Liver (tissue), 9 donors: ENCODE measurements around the gene SDR9C7. TPM values are rescaled to one million over a fixed set of nuclear protein-coding genes. Genes with fewer than 3 reads are reported as not detected.
A peak's percentile ranks its signal among the peaks of the same experiment; 100 is the strongest.

Experiments used
- DNase-seq: peaks from one replicate; pipeline ENCODE4 v3.0.0-alpha.2; 2017; ENCODE audit warnings: low spot score
- H3K27ac ChIP-seq, 2 donors: one replicate each; pipeline ENCODE4 v1.7.0; 2013; ENCODE audit warnings: inconsistent platforms in 2 of 2, low read length in 2 of 2, control low read depth in 1 of 2, low read depth in 1 of 2, mild to moderate bottlenecking in 1 of 2
- H3K27me3 ChIP-seq, 4 donors: one replicate each; pipeline versions ENCODE4 v1.6.1 to v1.7.0; 2013; ENCODE audit warnings: low read length in 3 of 4, inconsistent platforms in 1 of 4, mild to moderate bottlenecking in 1 of 4, moderate library complexity in 1 of 4; ENCODE audit not compliant: control insufficient read depth in 4 of 4, insufficient read depth in 4 of 4
- H3K36me3 ChIP-seq, 4 donors: one replicate each; pipeline versions ENCODE4 v1.6.1 to v1.7.0; 2013; ENCODE audit warnings: low read length in 3 of 4, mild to moderate bottlenecking in 3 of 4, low read depth in 1 of 4, moderate library complexity in 1 of 4; ENCODE audit not compliant: control insufficient read depth in 4 of 4, insufficient read depth in 3 of 4
- H3K4me1 ChIP-seq, 4 donors: one replicate each; pipeline versions ENCODE4 v1.6.1 to v1.7.0; 2013; ENCODE audit warnings: low read length in 3 of 4, mild to moderate bottlenecking in 3 of 4, moderate library complexity in 1 of 4; ENCODE audit not compliant: control insufficient read depth in 4 of 4, insufficient read depth in 4 of 4
- H3K4me3 ChIP-seq, 3 donors: one replicate each; pipeline versions ENCODE4 v1.6.1 to v1.7.0; 2013; ENCODE audit warnings: low read length in 3 of 3, control low read depth in 1 of 3, low read depth in 1 of 3, mild to moderate bottlenecking in 1 of 3
- H3K9ac ChIP-seq, 2 donors: one replicate each; pipeline ENCODE4 v1.7.0; 2013; ENCODE audit warnings: low read length in 2 of 2, mild to moderate bottlenecking in 2 of 2, moderate library complexity in 2 of 2, control low read depth in 1 of 2, low read depth in 1 of 2
- H3K9me3 ChIP-seq, 4 donors: one replicate each; pipeline versions ENCODE4 v1.6.1 to v1.7.0; 2013; ENCODE audit warnings: low read length in 3 of 4; ENCODE audit not compliant: control insufficient read depth in 4 of 4
- CTCF ChIP-seq: fragments of 150-350 bp; IDR thresholded peaks from 2 replicates; pipeline ENCODE4 v1.5.1; 2017; ENCODE audit warnings: improper control_type of control experiment, low read depth, low read length; ENCODE audit not compliant: missing input control
- EGR1 ChIP-seq, 2 donors: IDR thresholded peaks; 2 replicates each; pipeline ENCODE4 v1.6.1; 2016 to 2018; ENCODE audit warnings: antibody characterized with exemption in 2 of 2, low read depth in 2 of 2
- FOXA1 ChIP-seq: IDR thresholded peaks from 2 replicates; pipeline ENCODE4 v1.6.1; 2016; ENCODE audit warnings: antibody characterized with exemption
- FOXA2 ChIP-seq: IDR thresholded peaks from 2 replicates; pipeline ENCODE4 v1.6.1; 2016; ENCODE audit warnings: antibody characterized with exemption
- GABPA ChIP-seq, 2 donors: IDR thresholded peaks in 1 of 2; conservative IDR thresholded peaks in 1 of 2; 2 replicates each; pipeline ENCODE4 v1.6.1; 2016; ENCODE audit warnings: antibody characterized with exemption in 2 of 2, mild to moderate bottlenecking in 1 of 2, moderate library complexity in 1 of 2
- HNF4A ChIP-seq, 2 donors: conservative IDR thresholded peaks; 2 replicates each; pipeline ENCODE4 v1.6.1; 2016; ENCODE audit warnings: antibody characterized with exemption in 2 of 2, mild to moderate bottlenecking in 2 of 2
- HNF4G ChIP-seq: IDR thresholded peaks from 2 replicates; pipeline ENCODE4 v1.6.1; 2016; ENCODE audit warnings: antibody characterized with exemption
- JUND ChIP-seq, 2 donors: IDR thresholded peaks; 2 replicates each; pipeline ENCODE4 v1.6.1; 2016; ENCODE audit warnings: antibody characterized with exemption in 2 of 2
- MAX ChIP-seq: IDR thresholded peaks from 2 replicates; pipeline ENCODE4 v1.6.1; 2016; ENCODE audit warnings: antibody characterized with exemption
- RAD21 ChIP-seq, 2 donors: IDR thresholded peaks; 2 replicates each; pipeline ENCODE4 v1.6.1; 2016; ENCODE audit warnings: antibody characterized with exemption in 2 of 2, mild to moderate bottlenecking in 2 of 2
- RXRA ChIP-seq, 2 donors: IDR thresholded peaks; 2 replicates each; pipeline ENCODE4 v1.6.1; 2017 to 2018; ENCODE audit warnings: antibody characterized with exemption in 2 of 2, mild to moderate bottlenecking in 1 of 2
- SP1 ChIP-seq: IDR thresholded peaks from 2 replicates; pipeline ENCODE4 v1.6.1; 2018; ENCODE audit warnings: antibody characterized with exemption, mild to moderate bottlenecking
- TAF1 ChIP-seq: conservative IDR thresholded peaks from 2 replicates; pipeline ENCODE4 v1.6.1; 2016; ENCODE audit warnings: antibody characterized with exemption, mild to moderate bottlenecking
- YY1 ChIP-seq: IDR thresholded peaks from 2 replicates; pipeline ENCODE4 v1.6.1; 2016; ENCODE audit warnings: antibody characterized with exemption, mild to moderate bottlenecking
- WGBS: extraction: QIAGEN DNeasy Blood & Tissue Kit; methylation state at CpG from one replicate; pipeline ENCODE4 v1.1.7; 2013; 5-methylcytosine and 5-hydroxymethylcytosine counted together
- polyA plus RNA-seq, 2 donors: library from polyadenylated mRNA; stranded (reverse) in 1 of 2; unstranded in 1 of 2; fragments of 200-250 nt in 1 of 2; fragments of >200 nt in 1 of 2; fragmentation: Nextera tagmentation in 1 of 2; extraction: Ambion mirVana in 1 of 2; gene quantifications; one replicate each; pipeline versions ENCODE4 v1.2.1 to v1.2.3, GENCODE V29; 2013 to 2015
- total RNA-seq, 2 donors: library from RNA; depleted of rRNA; stranded (reverse); fragments of >200 nt; gene quantifications; one replicate each; pipeline ENCODE4 v1.2.3, GENCODE V29; 2014
- TF ChIP-seq, protein P1 (sequence below): IDR thresholded peaks from 2 replicates; pipeline ENCODE4 v1.6.1; 2016; ENCODE audit warnings: antibody characterized with exemption
- TF ChIP-seq, protein P2 (sequence below): IDR thresholded peaks from 2 replicates; pipeline ENCODE4 v1.6.1; 2016; ENCODE audit warnings: antibody characterized with exemption, mild to moderate bottlenecking
- TF ChIP-seq, protein P3 (sequence below): IDR thresholded peaks from 2 replicates; pipeline ENCODE4 v1.6.1; 2016; ENCODE audit warnings: antibody characterized with exemption
- donor health status: healthy.
- donor health status: healthy.
- donor health status: healthy.
- donor health status: healthy.
- donor health status: healthy.

The SDR9C7 gene
- total and polyA plus RNA-seq, 4 donors, result not detected

GRCh38 chr12:56948881-56949280 is 14.7 kb upstream of the SDR9C7 start:
- 92% methylated on average over 2 of the region's 2 CpGs for WGBS
- Histone ChIP-seq H3K9me3 (no peaks in the 10 kb centered on the region), H3K36me3 (peaks cover 17 to 39% (median 30%) of the 10 kb centered on the region in 4 donors), H3K27me3 (no peaks in the 10 kb centered on the region), H3K4me1 (peaks cover 2 to 16% (median 8%) of the 10 kb centered on the region in 4 donors), H3K4me3 (no peak overlapping the region), H3K27ac (no peak overlapping the region), H3K9ac (no peak overlapping the region)
- DNase-seq, result peak; percentile 13
- no peak for TF ChIP-seq MAX

DNA sequence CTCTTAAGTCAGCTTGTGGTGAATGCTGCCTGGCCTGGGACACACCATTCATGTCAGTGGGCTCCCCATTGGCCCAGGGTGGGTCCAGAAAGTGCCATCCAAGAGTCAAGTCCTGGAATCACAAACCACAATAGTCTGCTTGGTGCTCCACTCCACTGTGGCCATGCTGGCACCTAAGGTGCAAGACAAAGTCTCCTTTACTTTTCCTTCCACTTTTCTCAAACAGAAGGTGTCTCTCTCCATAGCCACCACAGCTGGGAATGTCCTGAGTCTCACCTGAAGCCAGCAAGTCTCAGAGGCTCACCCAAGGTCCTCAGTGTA is 14.2 kb upstream of the SDR9C7 start:
- Histone ChIP-seq H3K27me3 (no peaks in the 10 kb centered on the region), H3K9ac (no peak overlapping the region), H3K4me1 (peaks cover 0 to 12% (median 5%) of the 10 kb centered on the region in 4 donors), H3K4me3 (no peak overlapping the region), H3K36me3 (peaks cover 15 to 34% (median 30%) of the 10 kb centered on the region in 4 donors), H3K9me3 (no peaks in the 10 kb centered on the region), H3K27ac (peak overlapping the region in 1 of 2 donors; percentile 14)
- peak; percentile 0 for TF ChIP-seq YY1
- TF ChIP-seq, protein P1, sequence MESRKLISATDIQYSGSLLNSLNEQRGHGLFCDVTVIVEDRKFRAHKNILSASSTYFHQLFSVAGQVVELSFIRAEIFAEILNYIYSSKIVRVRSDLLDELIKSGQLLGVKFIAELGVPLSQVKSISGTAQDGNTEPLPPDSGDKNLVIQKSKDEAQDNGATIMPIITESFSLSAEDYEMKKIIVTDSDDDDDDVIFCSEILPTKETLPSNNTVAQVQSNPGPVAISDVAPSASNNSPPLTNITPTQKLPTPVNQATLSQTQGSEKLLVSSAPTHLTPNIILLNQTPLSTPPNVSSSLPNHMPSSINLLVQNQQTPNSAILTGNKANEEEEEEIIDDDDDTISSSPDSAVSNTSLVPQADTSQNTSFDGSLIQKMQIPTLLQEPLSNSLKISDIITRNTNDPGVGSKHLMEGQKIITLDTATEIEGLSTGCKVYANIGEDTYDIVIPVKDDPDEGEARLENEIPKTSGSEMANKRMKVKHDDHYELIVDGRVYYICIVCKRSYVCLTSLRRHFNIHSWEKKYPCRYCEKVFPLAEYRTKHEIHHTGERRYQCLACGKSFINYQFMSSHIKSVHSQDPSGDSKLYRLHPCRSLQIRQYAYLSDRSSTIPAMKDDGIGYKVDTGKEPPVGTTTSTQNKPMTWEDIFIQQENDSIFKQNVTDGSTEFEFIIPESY, result no peak
- TF ChIP-seq HNF4G, result no peak
- TF ChIP-seq TAF1, result no peak
- TF ChIP-seq MAX, result no peak
- no peak for TF ChIP-seq JUND (IDR thresholded peaks at IDR 0.05)
- TF ChIP-seq RAD21 (IDR thresholded peaks at IDR 0.05), result no peak
- no peak for DNase-seq

DNA sequence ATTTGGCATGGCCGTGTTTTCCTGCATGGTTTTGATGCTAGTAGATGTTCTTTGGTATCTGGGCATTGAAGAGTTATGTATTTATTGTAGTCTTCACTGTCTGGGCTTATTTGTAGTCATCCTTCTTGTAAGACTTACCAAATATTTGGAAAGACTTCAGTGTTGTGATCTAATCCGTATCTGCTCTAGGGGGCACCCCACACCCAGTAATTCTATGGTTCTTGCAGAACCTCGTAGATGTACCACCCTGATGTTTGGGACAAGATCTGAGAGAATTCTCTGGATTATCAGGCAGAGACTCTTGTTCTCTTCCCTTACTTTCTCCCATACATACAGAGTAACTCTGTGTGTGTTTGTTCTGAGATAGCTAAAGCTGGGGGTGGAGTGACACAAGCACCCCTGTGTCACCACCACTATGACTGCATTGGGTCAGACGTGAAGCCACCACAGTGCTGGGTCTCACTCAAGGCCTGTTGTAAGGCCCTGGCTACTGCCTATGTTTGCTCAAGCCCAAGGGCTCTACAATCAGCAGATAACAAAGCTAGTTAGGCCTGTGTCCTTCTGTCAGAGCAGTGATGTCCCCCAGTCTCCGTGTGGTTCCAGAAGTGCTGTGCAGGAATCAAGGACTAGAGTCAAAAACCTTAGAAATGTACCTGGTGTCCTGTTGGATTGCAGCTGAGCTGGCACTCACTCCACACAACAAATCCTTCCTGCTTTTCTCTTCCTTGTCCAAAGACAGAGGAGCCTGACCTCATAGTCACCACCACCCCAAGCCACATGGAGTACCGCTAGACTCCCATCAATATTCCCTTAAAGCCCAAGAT is 13.6 kb upstream of the SDR9C7 start:
- 58% methylated on average over 6 of the region's 6 CpGs for WGBS
- Histone ChIP-seq H3K9me3 (no peaks in the 10 kb centered on the region), H3K27ac (peak overlapping the region in 1 of 2 donors; percentile 14)
- no peak for TF ChIP-seq EGR1 (IDR thresholded peaks at IDR 0.05; ENCODE audit: low read depth in 2 of 2)
- TF ChIP-seq RXRA (IDR thresholded peaks at IDR 0.05), result peak in 1 of 2 donors; percentile 23
- TF ChIP-seq MAX, result no peak
- TF ChIP-seq, protein P2, sequence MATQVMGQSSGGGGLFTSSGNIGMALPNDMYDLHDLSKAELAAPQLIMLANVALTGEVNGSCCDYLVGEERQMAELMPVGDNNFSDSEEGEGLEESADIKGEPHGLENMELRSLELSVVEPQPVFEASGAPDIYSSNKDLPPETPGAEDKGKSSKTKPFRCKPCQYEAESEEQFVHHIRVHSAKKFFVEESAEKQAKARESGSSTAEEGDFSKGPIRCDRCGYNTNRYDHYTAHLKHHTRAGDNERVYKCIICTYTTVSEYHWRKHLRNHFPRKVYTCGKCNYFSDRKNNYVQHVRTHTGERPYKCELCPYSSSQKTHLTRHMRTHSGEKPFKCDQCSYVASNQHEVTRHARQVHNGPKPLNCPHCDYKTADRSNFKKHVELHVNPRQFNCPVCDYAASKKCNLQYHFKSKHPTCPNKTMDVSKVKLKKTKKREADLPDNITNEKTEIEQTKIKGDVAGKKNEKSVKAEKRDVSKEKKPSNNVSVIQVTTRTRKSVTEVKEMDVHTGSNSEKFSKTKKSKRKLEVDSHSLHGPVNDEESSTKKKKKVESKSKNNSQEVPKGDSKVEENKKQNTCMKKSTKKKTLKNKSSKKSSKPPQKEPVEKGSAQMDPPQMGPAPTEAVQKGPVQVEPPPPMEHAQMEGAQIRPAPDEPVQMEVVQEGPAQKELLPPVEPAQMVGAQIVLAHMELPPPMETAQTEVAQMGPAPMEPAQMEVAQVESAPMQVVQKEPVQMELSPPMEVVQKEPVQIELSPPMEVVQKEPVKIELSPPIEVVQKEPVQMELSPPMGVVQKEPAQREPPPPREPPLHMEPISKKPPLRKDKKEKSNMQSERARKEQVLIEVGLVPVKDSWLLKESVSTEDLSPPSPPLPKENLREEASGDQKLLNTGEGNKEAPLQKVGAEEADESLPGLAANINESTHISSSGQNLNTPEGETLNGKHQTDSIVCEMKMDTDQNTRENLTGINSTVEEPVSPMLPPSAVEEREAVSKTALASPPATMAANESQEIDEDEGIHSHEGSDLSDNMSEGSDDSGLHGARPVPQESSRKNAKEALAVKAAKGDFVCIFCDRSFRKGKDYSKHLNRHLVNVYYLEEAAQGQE, result no peak
- TF ChIP-seq RAD21 (IDR thresholded peaks at IDR 0.05), result peak; percentile 61
- TF ChIP-seq CTCF, result peak; percentile 16
- no peak for TF ChIP-seq SP1
- no peak for TF ChIP-seq GABPA (IDR thresholded peaks at IDR 0.05 in 1 of 2, conservative IDR thresholded peaks at IDR 0.05 in 1 of 2)
- TF ChIP-seq HNF4A (conservative IDR thresholded peaks at IDR 0.05), result peak in 1 of 2 donors; percentile 12
- TF ChIP-seq, protein P3, sequence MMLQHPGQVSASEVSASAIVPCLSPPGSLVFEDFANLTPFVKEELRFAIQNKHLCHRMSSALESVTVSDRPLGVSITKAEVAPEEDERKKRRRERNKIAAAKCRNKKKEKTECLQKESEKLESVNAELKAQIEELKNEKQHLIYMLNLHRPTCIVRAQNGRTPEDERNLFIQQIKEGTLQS, result no peak
- peak; percentile 32 for TF ChIP-seq YY1
- no peak for TF ChIP-seq HNF4G
- TF ChIP-seq JUND (IDR thresholded peaks at IDR 0.05), result no peak
- no peak for TF ChIP-seq FOXA2
- no peak for TF ChIP-seq FOXA1

More for the DNA sequence above, 13.6 kb upstream of the SDR9C7 start:
- Histone ChIP-seq H3K4me1 (peaks cover 0 to 7% (median 2%) of the 10 kb centered on the region in 4 donors), H3K36me3 (peaks cover 9 to 32% (median 29%) of the 10 kb centered on the region in 4 donors), H3K27me3 (no peaks in the 10 kb centered on the region), H3K9ac (no peak overlapping the region), H3K4me3 (no peak overlapping the region)
- DNase-seq, result peak; percentile 28
